Measurements from ENCODE around the gene QKI. TPM values are rescaled to one million over a fixed set of nuclear protein-coding genes. Genes with fewer than 3 reads are reported as not detected.
A peak's percentile ranks its signal among the peaks of the same experiment; 100 is the strongest.

The QKI gene
- total RNA-seq, 1 donor from 2014 or later: 290 TPM

DNA sequence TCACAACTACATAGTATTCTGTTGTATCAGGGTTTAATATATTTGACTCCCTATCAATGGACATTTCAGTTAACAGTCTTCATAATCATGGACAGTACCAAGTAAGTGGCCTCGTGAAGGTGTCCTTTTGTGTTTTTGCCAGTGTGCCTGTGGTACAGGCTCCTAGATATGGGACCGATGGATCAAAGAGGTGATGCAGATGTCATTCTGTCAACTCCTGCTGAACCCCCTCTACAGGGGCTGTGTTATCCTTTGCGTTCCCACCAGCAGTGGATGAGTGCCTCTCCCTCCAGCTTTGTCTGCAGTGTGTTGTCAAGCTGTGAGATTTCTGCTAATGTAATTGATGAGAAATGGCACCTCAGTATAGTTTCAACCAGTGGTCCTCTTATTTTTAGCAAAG is 210.7 kb downstream of the QKI start:
- no peaks in the 10 kb centered on the region for H3K9me3 Mint-ChIP-seq (ENCODE audit: unreplicated experiment)
- TF ChIP-seq, protein P1, sequence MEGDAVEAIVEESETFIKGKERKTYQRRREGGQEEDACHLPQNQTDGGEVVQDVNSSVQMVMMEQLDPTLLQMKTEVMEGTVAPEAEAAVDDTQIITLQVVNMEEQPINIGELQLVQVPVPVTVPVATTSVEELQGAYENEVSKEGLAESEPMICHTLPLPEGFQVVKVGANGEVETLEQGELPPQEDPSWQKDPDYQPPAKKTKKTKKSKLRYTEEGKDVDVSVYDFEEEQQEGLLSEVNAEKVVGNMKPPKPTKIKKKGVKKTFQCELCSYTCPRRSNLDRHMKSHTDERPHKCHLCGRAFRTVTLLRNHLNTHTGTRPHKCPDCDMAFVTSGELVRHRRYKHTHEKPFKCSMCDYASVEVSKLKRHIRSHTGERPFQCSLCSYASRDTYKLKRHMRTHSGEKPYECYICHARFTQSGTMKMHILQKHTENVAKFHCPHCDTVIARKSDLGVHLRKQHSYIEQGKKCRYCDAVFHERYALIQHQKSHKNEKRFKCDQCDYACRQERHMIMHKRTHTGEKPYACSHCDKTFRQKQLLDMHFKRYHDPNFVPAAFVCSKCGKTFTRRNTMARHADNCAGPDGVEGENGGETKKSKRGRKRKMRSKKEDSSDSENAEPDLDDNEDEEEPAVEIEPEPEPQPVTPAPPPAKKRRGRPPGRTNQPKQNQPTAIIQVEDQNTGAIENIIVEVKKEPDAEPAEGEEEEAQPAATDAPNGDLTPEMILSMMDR (IDR thresholded peaks at IDR 0.05): no peak
- no peak overlapping the region for H3K27ac Mint-ChIP-seq (ENCODE audit: unreplicated experiment)
- DNase-seq (ENCODE audit: extremely low spot score, unreplicated experiment): no peak
- no peaks in the 10 kb centered on the region for H3K27me3 Mint-ChIP-seq (ENCODE audit: unreplicated experiment)
- peaks cover 2% of the 10 kb centered on the region for H3K36me3 Mint-ChIP-seq (ENCODE audit: unreplicated experiment)
- H3K4me3 Mint-ChIP-seq (ENCODE audit: unreplicated experiment): no peak overlapping the region
- H3K4me1 Mint-ChIP-seq (ENCODE audit: unreplicated experiment): peaks cover 10% of the 10 kb centered on the region

DNA sequence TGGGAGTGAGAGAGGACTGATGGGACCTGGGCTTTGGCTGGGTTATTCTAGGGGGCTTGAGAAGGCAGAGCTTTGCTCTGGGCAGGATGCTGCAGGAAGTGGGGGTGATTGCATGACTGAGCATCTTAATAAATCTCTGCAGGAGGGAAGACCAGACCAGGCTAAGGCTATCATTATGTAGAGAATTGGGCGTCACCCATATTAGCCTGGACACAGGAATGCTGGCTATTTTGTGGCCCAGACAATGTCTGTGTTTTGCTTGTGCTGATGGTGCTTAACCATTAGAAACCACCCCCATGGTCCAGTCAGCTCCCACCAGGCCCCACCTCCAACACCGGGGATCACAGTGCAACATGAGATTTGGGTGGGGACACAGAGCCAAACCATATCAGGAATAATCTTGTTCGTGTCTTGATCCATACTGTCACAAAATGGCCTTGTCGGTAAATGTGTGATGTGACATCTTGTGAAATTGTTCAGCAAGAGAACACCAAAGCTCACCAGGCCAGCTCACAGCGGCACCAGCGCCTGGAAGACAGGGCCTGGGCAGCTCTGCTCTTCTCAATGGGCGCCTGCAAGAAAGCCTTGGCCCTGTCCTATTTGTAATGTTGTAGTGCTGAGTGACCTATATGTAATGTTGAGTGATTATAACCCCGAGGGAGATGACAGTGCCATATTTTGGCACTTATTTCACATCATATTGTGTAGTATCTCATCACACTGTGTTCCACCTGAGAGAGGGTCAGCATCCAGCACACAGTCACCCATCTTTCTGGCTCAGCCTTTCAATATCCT is 211.8 kb downstream of the QKI start:
- TF ChIP-seq, protein P1 (IDR thresholded peaks at IDR 0.05): no peak
- no peaks in the 10 kb centered on the region for H3K9me3 Mint-ChIP-seq (ENCODE audit: unreplicated experiment)
- H3K4me3 Mint-ChIP-seq (ENCODE audit: unreplicated experiment): no peak overlapping the region
- H3K4me1 Mint-ChIP-seq (ENCODE audit: unreplicated experiment): peaks cover 10% of the 10 kb centered on the region
- peak overlapping the region; percentile 28 for H3K27ac Mint-ChIP-seq (ENCODE audit: unreplicated experiment)
- H3K27me3 Mint-ChIP-seq (ENCODE audit: unreplicated experiment): no peaks in the 10 kb centered on the region
- DNase-seq (ENCODE audit: extremely low spot score, unreplicated experiment): no peak
- H3K36me3 Mint-ChIP-seq (ENCODE audit: unreplicated experiment): peaks cover 2% of the 10 kb centered on the region

DNA sequence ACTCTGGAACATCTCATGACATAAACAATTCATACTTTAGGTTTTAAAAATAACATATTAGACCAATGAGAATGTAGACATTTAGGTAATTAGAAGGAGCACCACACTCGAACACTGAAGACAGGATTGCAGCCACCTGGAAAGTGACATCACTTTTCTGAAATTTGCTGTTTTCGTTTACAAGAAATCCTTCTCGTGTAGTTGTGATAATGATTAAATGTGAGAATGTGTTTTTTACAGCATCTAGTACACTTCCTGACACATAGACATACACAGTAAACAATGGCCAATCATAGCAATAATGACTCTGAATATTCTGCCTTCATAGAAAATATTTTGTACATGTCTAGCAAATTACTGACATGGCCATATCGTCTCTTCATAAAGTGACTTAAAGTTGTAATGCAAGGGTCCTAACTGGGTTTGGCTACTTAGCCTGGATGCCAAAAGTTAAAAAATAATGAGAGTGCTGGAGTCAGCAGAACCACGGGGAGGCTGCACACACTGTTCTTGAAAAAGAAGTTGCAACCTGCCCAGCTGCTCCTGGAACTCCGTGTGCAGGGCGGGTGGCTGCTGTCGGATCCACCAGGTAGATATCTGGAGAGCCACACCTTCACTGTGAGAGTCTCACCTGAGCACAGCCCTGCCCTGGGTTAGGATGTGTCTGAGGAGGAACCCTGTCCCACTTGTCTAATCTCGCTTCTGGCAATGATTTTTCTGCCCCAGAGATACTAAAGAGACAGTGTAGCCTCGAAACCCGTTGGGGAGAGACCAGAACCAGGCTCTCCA is 212.9 kb downstream of the QKI start:
- TF ChIP-seq, protein P1 (IDR thresholded peaks at IDR 0.05): no peak
- DNase-seq (ENCODE audit: extremely low spot score, unreplicated experiment): no peak
- Mint-ChIP-seq H3K27me3 (ENCODE audit: unreplicated experiment) (no peaks in the 10 kb centered on the region), H3K27ac (ENCODE audit: unreplicated experiment) (no peak overlapping the region), H3K4me3 (ENCODE audit: unreplicated experiment) (no peak overlapping the region), H3K4me1 (ENCODE audit: unreplicated experiment) (peaks cover 10% of the 10 kb centered on the region), H3K9me3 (ENCODE audit: unreplicated experiment) (no peaks in the 10 kb centered on the region), H3K36me3 (ENCODE audit: unreplicated experiment) (peaks cover 2% of the 10 kb centered on the region)

Data from osteocyte (in vitro differentiated cells).